ENCODE data around the gene KDM2B.
A peak's percentile ranks its signal among the peaks of the same experiment; 100 is the strongest.
"Not testable (repeated sequence)": the region's sequence is repeated elsewhere in the genome, so short reads cannot be mapped to it uniquely, and the experiment has no call there.

The KDM2B gene

GRCh38 chr12:121423682-121424623 is 156.9 kb downstream of the KDM2B start:
- no peak for DNase-seq

- no peak for DNase-seq
Measured at GRCh38 chr12:121423253-121423652, 157.6 kb downstream of the KDM2B start.

- DNase-seq, result no peak
Measured at GRCh38 chr12:121420109-121420508, 160.7 kb downstream of the KDM2B start.

GRCh38 chr12:121417847-121418246 is 163.0 kb downstream of the KDM2B start:
- no peak for DNase-seq

DNA sequence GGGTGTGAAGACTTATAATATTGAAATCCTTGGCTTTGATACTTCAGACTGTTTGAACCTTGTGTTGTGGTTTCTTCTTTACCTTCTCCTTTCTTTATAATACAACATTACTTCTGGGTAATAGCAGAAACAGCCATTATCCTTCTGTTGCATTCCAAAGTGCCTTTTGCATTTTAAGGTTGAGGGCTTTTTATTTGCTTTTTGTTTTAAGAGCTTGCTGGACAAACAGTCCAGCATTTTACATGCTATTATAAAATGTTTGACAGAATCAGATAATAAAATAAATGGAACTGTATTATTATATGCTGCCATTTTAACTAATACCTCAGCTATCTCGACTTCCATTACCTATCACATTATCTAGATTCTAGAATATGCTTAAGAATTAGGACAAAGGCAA is 166.9 kb downstream of the KDM2B start:
- no peak for DNase-seq

DNA sequence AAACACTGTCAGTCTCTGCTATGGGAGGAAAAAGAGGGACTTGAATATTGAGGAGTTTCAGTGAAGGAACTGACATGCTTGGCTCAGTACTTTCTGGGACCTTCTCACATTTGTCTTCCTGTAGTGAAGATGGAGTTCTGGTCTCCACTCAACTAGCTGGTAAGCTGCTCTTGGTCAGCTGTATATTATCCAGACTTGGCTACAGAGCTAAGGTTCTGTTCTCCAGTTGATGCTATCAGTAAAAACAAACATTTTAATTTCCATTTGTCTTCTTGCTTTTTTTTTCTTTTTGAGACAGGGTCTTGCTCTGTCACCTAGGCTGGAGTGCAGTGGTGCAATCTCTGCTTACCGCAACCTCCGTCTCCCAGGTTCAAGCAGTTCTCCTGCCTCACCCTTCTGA is 175.6 kb downstream of the KDM2B start:
- DNase-seq, result no peak

DNA sequence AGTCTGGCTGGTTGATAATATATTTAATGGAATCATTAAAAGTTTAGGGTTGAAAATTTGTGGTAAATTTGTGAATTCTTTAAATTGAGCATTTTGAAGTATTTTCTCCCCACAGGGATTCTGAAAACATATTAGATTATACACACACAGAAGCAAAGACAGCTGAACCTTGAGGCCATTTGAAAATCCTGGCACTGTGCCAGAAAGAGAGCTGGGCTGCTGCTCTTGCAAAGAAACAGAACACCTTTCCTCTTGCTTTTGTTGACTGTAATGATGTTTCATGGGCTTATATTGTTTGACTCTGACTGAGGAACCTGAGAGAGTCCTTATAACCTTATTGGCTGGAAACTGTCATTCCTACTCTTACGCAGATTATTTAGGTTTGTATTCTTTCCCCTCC is 176.1 kb downstream of the KDM2B start:
- DNase-seq, result no peak

DNA sequence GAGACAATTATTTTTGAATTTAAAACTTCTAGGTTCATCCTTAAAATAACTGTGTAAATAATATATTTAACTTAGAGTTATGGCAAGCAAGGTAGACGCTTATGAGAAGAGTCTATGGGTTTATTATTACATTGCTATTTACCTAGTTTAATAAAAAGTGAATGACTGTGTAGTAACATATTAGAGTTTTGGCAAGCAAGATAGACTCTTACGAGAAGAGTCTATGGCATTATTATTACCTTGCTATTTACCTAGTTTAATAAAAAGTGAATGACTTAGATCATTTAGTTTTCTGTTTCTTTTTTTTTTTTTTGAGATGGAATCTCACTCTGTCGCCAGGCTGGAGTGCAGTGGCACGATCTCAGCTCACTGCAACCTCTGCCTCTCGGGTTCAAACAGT is 177.1 kb downstream of the KDM2B start:
- no peak for DNase-seq

GRCh38 chr12:121400332-121401139 is 180.3 kb downstream of the KDM2B start:
- peak; percentile 37 for DNase-seq

- DNase-seq, result peak; percentile 96
Measured at GRCh38 chr12:121399391-121400331, 181.2 kb downstream of the KDM2B start, which contains the start of gene RNF34. TSS of gene RNF34 (plus strand) at chr12:121400118. CDS start at chr12:121400213, 95 bp downstream.

- DNase-seq, result no peak
Measured at GRCh38 chr12:121398355-121398754, 182.5 kb downstream of the KDM2B start.

DNA sequence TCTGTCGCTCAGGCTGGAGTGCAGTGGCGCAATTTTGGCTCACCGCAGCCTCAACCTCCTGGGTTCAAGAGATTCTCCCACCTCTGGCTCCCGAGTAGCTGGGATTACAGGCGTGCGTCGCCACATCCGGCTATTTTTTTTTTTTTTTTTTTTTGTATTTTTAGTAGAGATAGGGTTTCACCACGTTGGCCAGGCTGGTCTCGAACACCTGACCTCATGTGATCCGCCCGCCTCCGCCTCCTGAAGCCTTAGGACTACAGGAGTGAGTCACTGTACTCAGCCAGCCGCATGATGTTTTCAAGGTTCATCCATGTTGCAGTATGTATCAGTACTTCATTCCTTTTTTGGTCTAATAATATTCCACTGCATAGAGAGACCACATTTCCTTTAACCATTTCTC is 183.3 kb downstream of the KDM2B start:
- no peak for DNase-seq

DNA sequence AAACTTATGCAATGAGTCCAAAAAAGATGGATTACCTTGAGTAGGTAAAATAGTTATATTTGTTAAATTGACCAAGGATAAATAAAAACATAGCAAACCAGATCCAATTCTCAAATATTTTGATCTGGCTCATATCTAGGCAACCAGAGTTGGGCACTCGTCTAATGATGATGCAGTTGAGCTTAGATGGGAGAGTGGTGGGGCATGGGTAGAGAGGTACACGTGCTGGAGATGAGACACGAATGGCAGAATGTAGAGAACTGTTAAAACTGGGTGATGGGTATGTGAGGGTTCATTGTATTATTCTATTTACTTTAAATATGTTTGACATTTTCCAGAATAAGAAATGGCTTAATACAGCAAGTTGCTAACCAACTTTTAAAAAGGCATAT is 188.5 kb downstream of the KDM2B start:
- no peak for DNase-seq

DNA sequence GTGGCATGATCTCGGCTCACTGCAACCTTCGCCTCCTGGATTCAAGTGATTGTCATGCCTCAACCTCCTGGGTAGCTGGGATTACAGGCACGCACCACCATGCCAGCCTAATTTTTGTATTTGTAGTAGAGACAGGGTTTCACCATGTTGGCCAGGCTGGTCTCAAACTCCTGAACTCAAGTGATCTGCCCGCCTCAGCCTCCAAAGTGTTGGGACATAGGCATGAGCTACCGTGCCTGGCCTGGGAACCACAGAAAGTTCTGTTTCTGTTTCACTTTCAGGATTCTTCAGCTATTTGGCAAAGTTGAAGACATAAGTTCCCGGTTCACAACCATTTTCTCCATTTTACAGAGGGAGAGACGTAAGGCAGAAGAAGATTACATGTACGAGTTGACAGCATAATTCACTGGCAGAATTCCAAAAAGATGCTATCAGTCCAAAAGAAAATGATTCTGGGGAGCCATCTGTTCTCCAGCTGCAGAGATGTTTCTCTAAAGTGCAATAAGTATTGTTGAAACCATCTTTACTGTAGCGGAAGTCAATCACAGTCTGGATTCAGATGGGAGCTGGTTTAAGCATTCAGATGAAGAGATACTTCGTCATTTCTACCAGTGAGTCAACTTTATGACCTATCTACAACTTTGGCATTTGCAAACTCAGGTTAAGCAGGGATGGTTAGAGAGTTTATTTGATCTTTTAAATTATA is 189.1 kb downstream of the KDM2B start:
- no peak for DNase-seq

DNA sequence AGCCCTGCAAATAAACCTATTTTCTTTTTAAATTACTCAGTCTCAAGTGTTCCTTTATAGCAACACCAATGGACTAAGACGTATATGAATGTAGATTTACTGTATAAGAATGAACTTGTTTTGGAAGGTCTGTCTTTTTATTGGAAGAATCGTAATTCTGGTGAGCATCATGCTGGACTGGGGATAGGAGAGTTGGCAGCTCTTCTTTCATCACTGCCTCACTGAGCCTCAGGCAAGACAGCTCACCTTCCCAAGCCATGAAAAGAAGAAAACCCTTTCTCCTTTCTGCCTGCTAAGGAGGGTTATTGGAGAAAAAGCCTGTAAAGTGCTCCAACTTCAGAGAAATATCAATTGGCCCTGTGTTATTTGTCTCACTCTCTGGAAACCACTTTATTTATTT is 190.0 kb downstream of the KDM2B start:
- DNase-seq, result no peak

DNA sequence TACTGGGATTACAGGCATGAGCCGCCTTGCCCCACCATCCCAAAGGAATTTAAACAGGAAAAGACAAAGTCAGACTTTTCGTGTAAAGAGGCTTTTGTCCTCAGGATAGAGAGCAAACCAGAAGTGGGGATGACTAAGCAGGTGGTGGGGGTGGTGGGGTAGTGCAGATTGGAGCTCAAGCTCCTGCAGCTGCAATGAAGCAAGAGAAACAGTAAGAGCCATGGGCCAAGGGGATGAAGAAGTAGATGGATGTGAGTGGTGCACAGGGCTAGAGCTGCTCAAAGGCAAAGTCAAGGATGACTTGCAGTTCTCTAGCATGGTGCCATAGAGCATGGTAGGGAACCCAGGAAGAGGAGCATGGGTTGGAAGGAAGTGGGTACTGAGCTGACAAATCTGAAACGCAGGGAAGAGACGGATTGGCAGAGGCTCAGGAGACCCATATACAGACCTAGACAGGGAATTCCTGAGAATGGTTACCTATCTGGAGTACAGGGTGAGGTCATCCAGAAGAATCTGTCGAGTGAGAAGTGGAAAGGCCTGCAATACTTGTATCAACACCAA is 192.3 kb downstream of the KDM2B start:
- DNase-seq, result no peak

DNA sequence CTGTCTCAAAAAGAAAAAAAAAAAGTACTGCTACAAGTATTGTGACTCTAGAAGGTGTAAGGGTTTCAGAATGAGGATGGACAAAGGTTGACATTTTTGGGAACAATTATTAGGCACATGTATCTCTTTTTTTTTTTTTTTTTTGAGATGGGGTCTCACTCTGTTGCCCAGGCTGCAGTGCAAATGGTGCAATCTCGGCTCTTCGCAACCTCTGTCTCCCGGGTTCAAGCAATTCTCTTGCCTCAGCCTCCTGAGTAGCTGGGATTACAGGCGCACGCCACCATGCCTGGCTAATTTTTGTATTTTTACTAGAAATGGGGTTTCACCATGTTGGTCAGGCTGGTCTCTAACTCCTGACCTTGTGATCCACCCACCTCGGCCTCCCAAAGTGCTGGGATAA is 195.9 kb downstream of the KDM2B start:
- DNase-seq, result not testable (repeated sequence)

DNA sequence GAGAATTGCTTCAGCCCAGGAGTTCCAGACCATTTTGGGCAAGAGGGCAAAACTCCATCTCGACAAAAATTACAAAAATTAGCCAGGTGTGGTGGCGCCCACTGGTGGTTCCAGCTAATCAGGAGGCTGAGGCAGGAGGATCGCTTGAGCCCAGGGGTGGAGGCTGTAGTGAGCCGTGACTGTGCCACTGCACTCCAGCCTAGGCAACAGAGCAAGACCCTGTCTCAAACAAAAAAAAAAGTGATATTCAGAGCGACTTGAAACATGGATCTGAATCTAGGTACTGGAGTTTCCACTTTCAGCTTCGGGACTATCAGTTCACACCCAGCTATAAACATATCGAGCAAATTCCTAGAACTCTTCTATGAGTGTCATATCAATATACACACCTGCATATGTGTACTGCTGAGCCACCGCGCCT is 197.2 kb downstream of the KDM2B start:
- no peak for DNase-seq

DNA sequence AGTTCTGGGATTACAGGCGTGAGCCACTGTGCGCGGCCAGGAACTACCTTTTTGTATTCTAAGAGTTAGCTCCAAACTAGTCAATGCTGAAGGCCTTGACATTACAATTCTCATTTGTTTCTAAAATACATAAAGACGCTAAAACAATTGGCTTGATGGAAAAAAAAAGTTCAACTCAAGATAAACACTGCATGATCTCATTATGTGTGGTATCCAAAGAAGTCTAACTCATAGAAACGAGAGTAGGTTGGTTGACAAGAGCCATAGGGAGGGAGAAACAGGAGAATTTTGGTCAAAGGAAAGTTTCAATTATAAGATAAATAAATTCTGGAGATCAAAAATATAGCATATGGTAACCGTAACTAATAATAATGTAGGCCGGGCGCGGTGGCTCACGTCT is 200.9 kb downstream of the KDM2B start:
- no peak for DNase-seq
